Measurements from ENCODE around the gene CLTB.

DNA sequence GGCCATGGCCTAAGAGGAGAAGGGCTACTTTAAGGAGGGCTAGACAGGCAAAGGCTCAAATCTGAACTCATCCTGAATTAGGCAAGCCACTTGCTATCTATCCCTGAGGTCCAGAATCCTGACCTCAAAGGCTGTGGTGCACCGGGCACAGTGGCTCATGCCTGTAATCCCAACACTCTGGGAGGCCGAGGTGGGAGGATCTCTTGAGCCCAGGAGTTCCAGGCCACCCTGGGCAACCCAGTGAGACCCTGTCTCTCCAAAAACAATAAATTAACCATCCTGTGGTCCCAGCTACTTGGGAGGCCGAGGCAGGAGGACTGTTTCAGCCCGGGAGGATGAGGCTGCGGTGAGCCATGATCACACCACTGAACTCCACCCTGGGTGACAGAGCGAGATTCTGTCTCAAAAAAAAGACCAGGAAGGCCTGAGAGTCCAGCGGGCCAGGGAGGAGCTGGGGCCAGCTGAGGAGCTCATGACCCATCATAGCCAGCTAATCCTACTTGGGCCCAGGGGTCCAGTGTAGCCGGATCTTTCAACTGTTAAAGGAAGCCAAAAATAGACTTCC, 31.9 kb downstream of the CLTB start:
- TF ChIP-seq, protein P1, sequence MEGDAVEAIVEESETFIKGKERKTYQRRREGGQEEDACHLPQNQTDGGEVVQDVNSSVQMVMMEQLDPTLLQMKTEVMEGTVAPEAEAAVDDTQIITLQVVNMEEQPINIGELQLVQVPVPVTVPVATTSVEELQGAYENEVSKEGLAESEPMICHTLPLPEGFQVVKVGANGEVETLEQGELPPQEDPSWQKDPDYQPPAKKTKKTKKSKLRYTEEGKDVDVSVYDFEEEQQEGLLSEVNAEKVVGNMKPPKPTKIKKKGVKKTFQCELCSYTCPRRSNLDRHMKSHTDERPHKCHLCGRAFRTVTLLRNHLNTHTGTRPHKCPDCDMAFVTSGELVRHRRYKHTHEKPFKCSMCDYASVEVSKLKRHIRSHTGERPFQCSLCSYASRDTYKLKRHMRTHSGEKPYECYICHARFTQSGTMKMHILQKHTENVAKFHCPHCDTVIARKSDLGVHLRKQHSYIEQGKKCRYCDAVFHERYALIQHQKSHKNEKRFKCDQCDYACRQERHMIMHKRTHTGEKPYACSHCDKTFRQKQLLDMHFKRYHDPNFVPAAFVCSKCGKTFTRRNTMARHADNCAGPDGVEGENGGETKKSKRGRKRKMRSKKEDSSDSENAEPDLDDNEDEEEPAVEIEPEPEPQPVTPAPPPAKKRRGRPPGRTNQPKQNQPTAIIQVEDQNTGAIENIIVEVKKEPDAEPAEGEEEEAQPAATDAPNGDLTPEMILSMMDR (IDR thresholded peaks at IDR 0.05; ENCODE audit: low read depth, low read length): no peak
- TF ChIP-seq MYC (IDR thresholded peaks at IDR 0.05; ENCODE audit: low read depth, low read length): no peak

All from NB4 (cell line).